Fibroblast of skin of right biceps (primary cell): ENCODE data around the gene STK25.
"Not testable (repeated sequence)": the region's sequence is repeated elsewhere in the genome, so short reads cannot be mapped to it uniquely, and the experiment has no call there.

ENCODE experiments used
- DNase-seq: peaks from one replicate; pipeline ENCODE4 v3.0.0-alpha.2; 2013

STK25 gene

DNA sequence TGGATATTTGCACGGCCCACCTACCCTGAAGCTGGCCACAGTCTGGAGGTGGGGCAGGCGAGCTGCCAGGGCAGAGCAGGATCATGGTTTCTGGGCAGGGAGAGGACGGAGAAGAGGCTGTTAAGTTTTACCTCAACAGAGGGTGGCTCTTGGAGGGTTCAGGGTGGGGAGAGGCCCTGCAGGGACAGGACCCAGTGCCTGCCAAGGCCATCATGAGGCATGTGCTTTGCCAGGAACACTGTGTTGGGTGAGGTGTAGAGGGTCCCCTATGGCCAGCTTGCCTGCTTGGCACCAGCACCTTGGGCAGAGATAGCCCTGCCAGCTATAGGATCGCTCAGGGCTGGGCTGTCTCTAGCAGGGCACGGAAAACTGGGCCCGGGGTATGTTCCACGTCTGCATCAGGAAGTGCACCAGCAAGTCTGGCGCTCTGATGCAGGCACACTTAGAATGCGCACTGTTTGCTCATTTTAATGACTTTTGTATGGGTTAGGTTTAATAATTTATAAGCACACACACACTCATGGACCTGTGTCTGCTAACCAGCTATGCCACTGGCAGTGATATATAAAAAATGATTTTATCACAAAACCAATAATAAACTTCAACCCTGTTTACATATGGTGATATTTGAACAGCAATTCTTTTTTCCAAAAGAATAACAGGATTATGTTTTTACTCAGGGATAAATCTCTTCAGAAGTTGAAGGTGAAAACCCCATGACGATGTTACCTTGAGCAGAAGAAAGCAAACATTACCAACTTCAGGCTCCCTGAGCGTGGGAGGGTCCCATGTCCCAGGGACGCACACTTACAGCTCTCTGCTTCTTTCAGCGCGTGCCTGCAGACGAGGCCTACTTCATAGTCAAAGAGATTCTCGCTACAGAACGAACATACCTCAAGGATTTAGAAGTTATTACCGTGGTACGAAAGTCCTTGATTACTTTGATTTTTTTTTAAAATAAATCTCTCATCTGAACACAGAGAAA lies 46.4 kb downstream of the STK25 start:
- no peak for DNase-seq

DNA sequence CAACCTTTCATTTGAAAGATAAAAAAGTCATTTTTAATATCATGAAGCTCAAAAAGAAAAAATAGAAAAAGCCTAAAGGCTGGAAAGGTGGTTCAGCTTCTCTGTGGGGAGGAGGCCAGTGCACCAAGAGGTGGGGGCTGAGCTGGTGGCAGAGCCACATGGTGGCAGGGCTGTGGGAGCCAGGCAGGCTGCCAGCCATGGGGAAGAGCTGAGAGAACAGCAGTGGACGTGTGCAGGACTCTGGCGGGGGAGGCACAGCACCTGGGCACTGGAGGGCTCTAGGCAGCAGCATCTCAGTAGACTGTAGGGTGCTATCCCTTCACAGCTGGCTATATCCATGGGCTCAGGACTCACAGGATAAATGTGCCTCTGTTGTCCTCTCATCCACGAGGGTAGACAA lies 47.8 kb downstream of the STK25 start:
- DNase-seq, result no peak

DNA sequence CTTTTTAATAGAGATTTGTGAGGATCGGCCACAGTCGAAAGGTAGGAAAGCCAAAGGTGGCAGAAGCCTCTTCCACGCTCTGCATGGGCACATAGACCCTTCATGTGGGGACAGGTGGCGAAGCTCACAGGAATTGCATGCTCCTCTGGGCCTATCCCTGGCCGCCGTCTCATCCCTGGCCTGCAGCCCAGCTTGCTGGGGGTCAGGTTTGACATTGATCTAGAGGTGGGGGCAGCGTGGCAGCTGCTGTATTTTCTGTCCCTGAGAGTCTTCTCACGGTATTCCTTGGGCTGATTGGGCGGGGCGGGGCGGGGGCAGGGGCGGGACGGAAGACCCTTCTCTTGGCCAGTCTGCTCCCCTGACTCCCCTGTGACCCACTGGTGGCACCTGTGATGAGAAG lies 48.9 kb downstream of the STK25 start:
- DNase-seq, result no peak

DNA sequence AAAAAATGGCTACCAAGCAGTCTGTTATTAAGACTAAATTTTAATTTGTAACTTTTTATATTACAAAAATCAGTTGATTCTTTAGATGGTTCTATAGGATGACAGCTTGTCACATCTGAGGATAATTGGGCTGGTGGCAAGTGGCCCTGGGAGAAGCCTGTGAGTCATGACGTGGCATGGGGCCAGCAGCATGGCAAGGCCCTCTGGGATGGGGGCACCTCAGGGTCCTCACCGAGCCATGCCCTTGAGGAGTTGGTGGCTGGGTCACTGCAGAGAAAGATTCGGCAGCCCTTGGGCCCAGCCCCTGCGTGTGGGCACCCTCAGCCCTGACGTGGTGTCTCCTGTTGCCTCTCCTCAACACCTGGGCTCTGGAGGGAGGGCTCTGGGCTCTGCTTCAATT lies 49.7 kb downstream of the STK25 start:
- no peak for DNase-seq

DNA sequence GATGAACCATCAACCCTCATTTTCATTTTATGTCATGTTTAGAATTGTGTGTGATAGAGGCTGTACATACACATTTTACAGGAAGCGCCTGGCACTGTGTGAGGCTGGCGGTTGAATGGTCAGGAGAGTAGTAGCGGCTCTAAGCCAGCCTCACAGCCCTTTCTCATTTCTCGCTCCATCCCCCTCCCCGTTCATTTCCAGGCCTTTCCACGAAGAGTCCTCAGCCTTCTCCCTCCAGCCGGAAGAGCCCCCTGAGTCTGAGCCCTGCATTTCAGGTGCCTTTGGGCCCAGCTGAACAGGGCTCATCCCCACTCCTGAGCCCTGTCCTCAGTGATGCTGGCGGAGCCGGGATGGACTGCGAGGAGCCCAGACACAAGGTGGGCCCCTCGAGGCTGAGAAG lies 51.8 kb downstream of the STK25 start:
- DNase-seq, result no peak

DNA sequence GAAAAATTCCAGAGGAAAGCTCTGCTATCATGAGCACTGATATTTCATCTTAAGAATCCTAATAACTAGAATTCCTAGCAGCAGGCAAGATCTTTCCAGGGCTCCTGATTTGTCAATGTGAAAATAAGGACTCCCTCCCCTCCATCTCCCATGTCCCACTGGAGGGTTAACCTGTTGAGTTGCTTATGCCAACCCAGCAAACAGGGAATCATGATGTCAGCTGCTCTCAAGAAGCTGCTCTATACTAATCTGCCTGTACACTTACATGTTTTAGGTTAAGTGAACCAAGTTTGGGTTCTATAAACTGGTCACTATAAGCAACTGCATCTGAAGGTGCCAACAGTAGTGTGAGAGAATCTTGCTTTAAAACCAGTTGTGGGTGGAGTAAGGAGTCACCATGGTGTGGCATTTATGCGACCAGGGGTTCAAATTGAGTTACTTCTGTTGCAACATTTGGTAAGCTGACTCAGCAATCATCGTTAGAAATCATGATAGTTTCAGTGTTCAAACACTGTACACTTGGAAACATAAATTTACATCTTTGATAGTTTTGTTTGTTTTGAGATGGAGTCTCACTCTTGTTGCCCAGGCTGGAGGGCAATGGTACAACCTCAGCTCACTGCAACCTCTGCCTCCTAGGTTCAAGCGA lies 53.4 kb downstream of the STK25 start:
- DNase-seq, result no peak

DNA sequence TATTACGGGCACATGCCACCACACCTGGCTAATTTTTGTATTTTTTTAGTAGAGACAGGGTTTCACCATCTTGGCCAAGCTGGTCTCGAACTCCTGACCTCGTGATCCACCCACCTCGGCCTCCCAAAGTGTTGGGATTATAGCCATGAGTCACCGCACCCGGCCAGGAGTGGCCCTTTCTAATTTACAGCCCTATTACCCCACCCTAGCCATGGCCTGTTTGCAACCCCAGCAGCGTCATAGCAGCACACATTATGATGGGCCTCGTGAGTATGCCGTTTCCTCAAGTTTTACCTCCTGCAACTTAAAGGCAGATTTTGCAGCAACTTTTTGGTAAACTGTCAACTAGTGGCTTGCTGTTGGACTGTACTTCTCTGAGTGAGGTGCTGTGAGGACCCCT lies 54.5 kb downstream of the STK25 start:
- DNase-seq, result not testable (repeated sequence)

DNA sequence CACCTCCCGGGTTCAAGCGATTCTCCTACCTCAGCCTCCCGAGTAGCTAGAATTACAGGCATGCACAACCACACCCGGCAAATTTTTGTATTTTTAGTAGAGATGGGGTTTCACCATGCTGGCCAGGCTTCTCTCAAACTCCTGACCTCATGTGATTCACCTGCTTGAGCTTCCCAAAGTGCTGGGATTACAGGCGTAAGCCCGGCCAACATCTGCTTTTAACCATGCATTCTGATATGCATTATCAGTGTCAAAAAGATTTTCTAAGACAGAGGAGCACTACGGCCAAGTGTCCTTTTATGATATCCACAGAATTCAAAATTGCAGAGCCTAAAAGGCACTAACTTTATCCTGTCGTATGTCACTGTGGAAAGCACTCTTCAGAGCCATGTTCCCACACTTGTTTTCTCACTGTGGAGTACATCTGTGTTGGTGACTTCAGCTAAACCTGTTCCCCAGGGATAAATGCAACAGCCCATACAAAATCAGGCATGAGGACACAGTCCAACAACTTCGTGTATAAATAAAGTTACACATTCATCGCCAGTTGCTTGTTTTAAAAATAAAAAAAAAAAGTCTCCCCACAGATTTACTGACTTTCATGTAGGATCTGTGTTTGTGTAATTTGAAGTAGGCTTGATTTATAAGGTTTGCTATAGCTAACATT lies 56.4 kb downstream of the STK25 start:
- no peak for DNase-seq

DNA sequence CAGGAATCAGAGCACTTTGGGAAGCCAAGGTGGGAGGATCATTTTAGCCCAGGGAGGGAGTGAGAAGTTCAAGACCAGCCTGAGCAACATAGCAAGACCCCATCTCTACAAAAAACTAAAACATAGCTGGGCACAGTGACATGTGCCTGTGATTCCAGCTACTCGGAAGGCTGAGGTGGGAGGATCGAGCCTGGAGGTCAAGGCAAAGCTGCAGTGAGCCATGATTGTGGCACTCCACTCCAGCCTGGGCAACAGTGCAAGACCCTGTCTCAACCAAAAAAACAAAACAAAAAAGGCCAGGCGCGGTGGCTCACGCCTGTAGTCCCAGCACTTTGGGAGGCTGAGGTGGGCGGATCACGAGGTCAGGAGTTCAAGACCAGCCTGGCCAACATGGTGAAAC lies 58.3 kb downstream of the STK25 start:
- DNase-seq, result not testable (repeated sequence)

DNA sequence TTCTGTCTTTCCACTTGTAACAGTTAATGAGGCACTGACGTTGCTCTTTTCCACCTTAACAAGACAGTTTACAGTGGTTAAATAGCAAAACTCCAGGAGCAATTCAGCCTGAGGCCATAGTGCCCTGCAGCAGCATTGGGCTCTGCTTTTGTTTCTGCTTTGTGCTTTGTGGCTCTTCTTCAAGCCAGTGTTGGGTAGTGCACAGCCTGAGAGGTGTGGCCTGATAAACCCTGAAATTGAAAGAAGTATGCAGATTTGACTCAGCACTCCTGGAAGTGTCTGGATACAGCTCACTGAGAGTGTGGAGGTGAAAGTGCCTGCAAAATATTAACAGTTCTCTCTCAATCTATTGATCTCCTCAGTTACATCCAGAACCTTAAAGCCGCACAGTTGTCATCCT lies 63.0 kb downstream of the STK25 start:
- no peak for DNase-seq

DNA sequence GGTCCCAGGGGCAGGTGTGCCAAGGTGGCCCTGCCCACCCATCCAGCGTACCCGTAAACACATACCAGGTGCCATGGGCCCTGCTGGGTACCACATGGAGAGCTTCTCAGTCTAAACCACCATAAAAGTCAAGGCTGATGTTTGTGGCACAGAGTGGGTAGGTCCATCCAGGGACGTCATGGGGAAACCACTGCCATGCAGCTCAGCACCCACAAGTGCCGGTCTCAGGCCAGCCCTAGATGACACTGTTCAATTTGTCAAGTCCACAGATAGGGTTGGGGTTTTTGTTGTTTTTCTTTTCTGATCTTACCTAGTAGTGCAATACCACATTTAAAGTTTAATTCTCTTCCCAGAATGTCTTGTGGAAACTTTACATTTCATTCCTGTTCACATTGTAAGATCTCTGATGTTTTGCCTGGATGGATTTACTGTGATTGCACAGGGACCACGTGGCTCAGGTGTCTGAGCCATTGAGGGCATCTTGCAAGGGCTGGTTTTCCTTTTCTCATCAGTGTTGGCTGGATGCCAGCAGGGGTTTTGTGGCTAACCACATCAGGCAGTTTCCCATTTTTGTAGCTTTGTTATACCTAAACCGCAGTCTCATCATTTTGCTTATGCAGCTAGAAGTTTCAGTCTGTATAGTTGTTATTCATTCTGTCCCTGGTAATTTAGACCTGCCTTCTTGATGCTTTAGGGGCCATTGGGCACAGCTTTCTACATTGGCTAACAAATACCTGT lies 64.7 kb downstream of the STK25 start:
- DNase-seq, result peak; percentile 75
